DMS114 treated with DMSO at 0.1 percent for 48 hours (cell line): ENCODE results near the gene TIMP4.

Experiments used
- DNase-seq: peaks from one replicate; lab custom pipeline; 2025; ENCODE audit not compliant: unreplicated experiment; lab: John Stamatoyannopoulos, UW

Gene TIMP4

DNA sequence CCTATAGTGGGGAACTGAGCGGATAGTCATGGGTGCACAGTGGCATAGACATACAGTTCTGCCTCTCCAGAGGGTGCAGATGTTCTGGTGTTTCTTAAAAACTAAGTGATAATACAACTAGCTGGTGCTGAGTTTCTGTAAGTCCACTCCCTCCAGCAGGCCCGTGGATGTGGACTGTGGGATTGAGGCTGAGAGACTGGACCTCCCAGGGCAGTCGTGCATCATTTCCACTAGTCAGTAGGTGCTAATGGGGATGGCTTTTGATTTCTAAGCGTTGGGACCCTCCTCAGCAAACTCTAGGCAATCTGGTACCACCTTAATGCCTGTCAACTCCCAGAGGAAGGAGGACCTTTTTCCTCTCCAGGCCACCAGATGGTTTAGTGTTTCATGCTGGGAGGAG lies 27.3 kb upstream of the TIMP4 start:
- DNase-seq, result no peak

DNA sequence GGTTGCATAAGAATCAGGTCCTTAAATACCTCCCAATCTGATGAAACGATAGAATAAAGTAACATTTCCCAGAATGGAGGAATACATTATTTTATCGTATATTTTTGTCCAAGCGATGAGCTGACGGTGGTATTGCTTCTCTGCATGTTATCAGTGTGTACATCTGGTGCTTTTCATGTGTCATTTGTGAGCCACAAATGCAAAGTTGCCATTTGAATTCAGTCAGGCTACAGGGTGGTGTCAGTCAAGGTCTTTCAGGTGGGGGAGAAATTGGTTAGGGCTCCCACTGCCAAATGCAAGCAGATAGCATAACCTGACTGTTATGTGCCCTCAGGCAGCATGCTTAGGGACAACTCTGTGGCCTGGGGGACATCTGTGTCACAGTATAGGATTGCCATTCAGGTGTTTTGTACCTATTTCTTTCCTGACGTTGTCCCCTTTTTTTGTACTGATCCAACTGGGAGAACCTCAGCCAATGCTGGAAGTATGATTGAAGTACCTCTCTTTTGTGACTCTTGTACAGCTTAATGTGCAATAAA lies 26.5 kb upstream of the TIMP4 start:
- DNase-seq, result no peak

DNA sequence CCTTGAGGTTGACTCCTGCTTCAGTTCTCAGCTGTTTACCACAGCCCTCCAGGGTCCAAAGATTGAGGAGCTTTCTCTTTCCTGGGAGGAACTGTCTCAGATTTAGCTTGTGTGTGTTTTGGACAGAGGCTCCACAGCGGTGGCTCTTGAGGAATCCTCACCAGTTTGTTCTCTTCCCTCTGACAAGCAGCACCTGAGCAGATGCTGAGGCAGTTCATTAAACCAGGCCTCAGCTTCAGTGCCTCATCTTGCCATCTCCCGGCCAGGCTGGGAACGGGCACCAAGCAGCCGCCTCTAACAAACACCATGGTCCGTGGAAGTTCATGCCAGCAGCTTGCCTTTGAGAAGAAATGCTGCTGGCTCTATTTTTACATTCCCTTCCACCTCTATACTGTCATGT lies 25.8 kb upstream of the TIMP4 start:
- DNase-seq, result no peak

DNA sequence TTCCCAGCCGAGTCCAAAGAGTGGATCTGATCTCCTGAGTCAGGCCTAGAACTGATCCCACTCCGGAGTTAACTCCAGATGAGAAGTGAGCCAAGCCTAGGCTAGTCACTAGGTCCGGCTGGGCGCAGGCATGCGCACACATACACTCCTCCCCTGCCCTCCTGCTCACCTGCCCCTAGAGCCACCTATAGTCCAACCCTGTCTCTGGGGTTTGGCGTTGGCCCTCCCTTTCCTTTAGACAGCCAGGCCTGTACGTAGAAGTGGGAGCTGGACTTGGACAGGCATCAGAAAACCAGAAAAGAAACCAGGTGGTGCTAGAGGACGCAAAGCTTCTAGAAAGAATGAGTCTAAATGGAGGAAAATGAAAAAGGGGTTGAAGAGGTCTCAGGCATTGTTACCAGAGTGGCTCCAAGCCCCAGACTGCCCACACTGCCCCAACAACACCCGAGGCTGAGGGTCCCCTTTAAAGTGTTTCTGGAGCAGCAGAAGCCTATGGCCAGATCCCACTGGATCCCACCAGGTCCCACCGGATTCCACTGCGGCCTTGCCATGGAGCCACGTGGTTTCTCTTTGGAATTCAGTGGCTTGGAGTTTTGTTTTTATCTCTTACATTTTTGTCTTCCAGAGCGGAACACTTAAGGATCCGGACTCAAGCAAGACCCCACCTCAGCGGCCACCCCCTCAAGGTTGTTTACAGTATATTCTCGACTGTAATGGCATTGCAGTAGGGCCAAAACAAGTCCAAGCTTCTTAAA lies 24.2 kb upstream of the TIMP4 start:
- DNase-seq, result no peak

DNA sequence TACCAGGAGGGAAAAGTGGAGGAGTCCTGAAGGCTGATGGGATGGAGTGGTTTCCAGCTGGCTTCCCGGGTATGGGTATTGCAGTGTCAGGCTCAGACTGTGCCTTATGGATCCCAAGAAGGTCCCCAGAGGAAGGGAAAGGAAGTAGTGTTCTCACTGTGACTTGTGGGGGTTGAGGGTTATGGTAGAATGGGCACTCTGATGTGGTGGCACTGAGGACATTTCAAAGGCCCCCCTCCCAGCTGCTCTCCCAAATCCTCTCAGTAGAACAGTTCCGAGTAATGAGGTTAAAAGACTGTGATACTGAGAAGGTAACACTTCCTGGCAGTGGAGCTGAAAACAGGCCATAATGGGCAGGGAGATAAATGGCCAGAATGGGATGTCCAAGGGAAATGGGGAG lies 23.1 kb upstream of the TIMP4 start:
- DNase-seq, result no peak

DNA sequence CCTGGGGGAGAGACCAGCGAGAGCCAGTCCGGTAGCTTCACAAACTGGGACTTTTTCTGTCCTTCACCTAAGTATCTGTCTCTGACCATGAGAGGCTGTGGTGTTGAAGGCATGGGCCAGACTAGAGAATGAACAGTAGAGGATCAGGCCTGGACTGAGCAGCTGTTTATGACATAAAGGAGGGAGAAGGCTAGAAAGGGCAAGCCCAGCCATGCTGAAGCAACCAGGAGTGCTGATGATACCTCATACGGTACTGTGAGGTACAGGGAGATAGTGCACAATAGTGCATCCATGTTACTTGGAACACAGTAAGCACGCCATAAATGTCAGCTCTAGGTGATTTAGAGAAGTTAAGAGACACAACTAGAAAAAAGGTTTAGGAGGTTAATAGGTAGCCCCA lies 22.6 kb upstream of the TIMP4 start:
- no peak for DNase-seq

DNA sequence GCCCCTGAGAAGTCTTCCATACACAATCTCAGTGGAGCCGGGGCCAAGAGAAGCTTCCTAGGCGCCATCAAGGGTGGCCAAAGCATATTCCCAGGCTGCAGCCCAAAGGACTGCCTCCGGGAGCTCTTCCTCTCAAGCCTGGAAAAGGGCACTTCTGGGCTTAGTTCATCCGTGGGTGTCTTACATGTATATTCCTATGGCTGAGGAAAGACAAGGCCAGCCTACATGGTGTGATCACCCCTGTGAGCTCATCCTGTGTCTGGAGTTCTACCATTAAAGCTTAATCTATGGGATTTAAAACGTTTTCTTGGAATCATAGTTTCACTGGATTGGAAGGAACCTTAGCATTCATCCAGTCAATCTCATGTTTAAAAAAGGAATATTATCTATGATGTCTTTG lies 21.9 kb upstream of the TIMP4 start:
- DNase-seq, result no peak

DNA sequence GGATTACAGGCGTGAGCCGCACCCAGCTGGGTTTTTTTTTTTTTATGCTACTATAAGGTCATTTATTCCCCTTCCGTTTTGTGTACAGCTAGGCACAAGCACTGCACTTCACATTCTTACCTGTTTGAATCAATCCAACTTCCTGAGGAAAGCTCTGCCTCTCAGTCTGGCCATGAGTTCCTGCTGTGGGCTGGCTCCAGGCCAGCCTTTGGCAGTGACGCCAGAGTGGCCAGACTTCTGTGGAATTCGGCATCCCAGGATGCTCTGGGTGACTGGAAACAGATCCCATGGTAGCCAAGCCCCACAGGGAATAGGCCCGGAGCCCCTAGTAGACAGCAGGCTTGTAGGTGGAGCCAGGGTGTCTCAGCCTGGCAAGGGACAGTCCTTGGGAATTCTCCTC lies 21.5 kb upstream of the TIMP4 start:
- no peak for DNase-seq

DNA sequence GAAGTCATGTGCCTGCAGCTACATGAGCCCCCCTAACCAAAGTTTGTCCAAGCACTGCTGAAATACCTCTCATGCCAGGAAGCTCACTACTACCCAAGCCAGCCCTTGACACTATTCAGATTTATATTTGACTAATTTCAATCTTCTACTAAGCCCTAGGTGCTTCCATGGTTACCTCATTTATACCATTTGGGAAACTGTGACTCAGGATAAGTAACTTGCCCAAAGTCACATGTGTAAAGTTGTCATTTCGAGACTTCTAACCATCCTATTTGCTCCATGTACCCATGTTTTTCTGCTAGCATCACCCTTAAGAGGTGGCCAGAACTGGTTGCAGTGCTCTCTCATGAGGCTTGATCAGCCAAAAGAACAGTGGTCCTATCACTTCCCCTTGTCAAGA lies 20.7 kb upstream of the TIMP4 start:
- DNase-seq, result no peak

DNA sequence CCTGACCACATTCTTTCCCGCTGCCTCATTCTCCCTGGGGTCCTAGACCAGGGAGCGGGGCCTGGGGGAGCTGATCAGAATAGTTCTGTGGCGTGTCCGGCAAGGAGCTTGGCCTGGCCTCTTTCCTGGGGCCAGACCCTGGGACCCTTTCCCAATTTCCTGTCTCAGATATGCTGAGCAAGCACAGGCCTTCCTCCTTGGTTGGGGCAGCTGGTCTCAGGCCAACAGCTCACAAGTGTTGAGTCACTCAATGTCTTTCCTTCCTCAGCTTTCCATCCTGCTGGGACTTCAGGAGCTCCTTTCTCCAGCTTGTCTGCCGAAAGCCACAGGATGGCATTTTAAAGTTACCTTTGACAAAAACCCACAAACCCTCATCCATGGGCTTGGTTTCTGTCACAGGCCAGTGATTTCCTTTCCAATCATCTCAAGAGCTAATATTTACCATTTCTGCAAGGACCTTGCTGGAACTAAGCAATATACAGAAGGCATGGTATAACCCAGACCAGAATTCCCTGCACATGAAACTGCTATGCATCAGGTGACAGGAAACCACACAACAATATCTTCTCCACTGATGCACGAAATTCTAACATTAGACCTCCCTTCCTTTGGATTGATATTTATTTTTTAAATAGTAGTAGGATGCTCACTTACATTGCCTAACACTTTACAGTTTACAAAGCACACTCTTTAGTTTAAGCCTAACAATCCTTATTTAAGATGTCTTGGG lies 19.5 kb upstream of the TIMP4 start:
- DNase-seq, result no peak

DNA sequence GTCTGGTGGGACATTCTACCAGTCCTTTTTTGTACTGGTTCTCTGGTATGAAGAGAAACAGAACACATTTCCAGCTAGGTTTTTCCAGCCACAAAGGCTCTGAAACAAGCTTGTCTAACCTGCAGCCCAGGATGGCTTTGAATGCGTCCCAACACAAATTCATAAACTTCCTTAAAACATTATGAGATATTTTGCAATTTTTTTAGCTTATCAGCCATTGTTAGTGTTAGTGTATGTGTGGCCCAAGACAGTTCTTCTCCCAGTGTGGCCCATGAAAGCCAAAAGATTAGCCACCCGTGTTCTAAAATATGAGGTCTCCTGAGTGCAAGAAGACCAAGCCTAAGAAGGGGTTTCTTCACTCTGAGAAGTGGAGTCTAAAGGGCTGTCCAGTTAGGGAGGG lies 18.4 kb upstream of the TIMP4 start:
- DNase-seq, result no peak

DNA sequence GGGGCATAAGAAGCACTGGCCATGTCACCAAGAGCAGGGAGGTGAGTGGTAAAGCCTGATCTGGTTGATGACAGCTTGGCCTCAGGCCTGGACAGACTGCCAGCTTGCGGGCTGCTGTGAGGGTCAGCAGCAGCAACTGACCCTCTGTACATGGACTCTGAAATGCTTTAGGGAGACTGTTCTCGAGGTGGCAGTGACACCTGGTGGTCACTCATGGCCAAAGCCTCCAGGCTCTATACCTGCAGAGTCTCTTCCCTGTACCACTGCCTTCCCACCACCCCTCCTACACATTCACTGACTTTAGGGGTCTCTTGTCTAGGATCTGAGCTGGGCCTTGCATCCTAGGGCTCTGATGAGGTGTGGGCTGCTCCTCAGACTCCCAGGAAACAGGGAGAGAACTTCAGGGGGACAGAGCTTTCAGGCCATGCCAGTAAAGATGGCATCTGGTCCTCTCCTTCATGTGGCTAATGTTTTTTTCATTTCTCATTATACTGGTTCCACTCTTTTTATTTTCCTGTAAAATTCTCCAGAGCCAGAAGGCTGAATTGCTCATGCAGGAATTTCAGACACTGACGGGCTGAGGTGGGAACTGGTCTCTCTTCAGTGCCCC lies 17.2 kb upstream of the TIMP4 start:
- DNase-seq, result peak; percentile 22

DNA sequence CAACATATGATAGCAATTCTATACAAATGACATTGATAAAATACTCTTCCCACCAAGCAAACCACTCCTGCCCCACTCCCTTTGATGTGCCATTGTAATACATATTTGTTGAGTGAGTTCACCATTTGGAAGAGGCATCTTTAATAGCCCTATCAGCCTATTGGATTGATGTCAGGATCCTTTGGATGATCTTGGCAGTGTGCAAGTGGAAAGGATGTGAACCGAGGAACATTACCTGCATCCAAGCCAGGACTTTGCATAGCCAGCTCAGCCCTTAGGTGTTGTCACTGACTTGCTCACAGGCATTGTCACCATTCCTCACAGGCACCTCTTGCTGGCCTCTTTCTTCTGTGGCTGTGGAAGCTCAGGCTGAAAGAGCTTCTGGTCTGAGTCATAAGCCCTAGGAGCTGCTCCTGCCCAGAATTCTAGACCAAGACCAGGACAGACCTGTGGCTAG lies 16.5 kb upstream of the TIMP4 start:
- no peak for DNase-seq

DNA sequence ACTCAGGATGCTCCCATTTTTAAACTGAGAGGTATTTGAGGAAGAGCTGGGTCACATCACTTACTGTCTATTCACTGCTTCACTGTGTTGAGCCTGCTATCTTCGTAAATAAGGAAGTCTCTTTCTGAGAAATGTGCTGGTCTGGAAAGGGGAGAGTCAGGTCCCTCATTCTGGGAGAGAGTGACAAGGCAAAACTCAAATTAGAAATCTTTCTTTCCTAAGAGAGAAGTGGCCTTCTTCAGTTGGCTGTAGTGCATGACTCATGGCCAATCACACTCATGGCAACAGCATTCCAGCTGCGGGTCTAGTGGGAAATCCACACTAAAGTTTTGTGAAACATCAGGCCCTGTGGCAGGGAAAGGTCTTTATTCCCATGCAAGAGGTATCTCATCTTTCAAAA lies 11.5 kb upstream of the TIMP4 start:
- DNase-seq, result no peak

DNA sequence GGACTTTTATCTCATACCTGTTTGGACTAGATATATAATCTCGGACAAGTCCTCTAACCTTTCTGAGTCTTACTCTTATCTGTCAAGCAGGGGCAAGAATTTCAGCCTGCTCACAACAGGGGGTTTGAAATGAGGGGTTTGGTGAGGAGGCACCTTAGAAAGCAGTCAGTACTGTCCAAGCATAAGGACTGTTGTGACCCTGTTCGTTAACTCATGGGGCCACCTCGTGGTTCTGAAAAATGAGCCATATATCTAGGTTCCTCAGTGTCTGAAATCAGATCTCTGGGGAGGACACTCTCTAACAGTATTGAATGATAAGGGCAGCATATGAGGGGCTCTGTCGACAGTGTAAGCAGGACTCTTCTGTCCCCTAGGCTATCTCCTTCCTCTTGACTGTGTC lies 7.2 kb upstream of the TIMP4 start:
- DNase-seq, result no peak

DNA sequence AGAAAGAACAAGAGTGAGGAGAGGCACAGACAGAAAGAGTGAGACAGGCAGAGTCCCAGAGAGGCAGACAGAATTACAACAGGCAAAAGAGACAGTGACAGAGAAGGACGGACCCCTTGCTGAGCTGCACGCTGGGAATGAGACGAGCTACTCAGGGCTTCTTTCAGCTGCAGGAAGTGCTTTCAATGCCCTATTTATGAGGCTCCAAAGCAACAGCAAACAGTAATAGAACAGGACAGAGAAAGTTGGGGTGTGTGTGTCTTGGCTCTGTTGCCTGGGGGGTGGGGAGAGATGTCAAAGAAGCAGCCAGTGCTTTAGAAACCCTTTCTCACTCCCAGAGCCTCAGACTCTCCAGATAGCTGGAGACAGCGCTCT lies 502 bp upstream of the TIMP4 start:
- DNase-seq, result no peak

DNA sequence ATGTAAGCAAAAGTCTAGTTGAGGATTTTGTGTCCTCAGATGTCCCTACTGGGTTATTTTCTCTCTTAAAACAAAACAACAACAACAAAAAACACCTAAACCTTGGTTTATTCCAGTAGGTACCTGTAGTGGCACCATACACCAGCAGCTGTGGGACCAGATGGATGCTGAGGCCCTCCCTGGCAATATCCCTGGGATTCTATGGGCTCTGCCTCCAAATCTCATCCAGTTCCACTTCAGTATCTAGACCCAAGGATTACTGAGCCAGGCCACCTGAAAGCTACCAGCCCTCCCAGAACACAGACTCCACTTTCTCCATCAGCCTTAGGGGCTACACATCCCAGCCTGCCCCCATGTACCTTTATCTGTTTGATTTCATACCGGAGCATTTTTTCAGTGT lies 1.7 kb downstream of the TIMP4 start:
- no peak for DNase-seq

DNA sequence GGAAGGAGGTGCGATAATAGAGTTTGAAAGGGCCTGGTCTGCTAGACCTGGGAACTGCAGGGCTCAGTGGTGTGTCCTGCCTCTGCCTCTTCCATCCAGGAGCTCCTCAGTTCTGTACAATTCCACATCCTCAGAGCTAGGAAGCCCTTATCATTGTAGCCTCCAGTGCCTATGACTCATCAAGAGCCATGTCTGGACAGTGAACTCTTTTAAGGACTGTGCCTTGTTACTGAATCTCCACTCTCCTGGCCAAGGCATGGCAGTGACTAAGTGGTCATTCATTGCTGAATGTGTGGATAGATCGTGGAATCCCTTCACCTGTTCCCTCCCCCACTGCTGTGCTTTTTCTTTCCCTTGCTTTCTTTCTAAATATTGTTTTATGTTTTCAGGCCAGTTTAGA lies 2.9 kb downstream of the TIMP4 start:
- DNase-seq, result no peak

DNA sequence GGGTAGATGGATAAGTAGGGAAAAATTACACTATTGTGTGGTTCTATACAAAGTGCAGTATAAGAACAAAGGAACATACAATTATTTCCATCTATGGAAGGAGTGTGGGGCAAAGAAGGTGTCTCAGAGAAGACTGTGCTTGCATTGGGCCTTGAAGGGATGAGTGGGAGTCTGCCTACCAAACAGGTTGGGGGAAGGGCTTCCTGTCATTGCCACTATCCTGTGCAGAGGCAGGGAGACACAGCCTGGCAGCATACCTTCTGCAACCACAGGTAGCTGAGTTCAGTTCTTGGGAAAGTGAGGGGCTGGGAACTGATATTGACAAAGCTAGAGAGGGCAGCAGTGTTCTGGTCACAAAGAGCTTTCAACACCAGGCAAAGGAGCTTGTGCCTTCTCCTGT lies 3.4 kb downstream of the TIMP4 start:
- DNase-seq, result no peak

DNA sequence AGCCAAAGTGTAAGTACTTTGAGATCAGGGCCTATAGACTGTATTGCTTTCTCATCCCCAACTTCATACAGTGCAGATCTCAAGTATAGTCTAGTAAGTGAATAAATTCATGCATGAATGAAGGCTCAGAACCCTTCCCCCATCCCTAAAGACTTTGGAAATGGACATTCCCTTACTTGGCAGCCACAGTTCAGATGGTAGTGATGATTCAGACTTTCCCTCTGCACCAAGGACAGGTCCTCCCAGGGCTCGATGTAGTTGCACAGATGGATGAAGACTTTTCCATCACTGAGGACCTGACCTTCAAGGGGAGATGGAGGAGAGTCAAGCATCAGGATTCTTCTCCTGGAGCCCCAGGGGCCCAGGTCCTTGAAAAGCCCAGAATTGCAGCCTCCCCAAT lies 4.6 kb downstream of the TIMP4 start:
- no peak for DNase-seq

DNA sequence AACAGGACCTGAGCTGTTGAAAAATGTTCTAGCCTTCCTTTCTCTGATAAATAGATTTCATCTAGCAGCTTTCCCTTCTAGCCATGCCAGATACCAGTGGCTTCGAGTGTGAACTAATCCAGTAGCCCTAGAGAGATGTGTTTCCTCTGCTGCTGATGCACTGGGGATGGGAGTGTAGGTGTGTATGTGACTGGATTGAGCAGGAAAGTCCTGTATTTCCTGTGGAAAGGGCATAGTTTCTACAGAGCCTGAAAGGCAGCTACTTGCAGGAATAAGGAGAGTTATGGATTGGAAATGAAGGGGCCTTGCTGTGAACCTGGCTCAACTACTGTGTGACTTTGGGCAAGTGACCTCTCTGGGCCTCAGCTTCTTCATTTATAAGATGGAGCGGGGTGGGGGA lies 8.6 kb downstream of the TIMP4 start:
- no peak for DNase-seq

DNA sequence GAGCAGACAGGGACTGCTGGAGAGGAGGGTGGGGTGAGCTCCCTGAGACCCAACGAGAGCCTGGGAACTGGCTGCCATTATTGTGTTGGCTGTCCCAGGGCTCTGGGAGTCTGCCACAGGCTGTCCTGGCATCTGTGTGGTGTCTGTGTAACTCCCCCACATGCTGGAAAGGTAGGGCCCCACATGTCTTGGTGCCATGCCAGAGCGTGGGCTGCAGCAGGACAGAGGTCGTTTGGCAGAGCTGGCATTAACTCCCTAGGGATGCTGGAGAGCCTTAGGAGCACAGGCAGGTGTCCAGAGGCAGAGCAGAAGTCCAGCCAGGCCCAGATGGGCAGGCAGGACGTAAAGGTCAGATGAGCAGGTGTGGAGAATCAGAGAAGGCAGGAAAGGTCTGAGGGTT lies 9.7 kb downstream of the TIMP4 start:
- no peak for DNase-seq
